ENCODE data around the gene MMP23B. TPM values are rescaled to one million over a fixed set of nuclear protein-coding genes. Genes with fewer than 3 reads are reported as not detected.

Gene MMP23B
- total RNA-seq, 1 donor from 2014 or later, result 0.82 TPM

DNA sequence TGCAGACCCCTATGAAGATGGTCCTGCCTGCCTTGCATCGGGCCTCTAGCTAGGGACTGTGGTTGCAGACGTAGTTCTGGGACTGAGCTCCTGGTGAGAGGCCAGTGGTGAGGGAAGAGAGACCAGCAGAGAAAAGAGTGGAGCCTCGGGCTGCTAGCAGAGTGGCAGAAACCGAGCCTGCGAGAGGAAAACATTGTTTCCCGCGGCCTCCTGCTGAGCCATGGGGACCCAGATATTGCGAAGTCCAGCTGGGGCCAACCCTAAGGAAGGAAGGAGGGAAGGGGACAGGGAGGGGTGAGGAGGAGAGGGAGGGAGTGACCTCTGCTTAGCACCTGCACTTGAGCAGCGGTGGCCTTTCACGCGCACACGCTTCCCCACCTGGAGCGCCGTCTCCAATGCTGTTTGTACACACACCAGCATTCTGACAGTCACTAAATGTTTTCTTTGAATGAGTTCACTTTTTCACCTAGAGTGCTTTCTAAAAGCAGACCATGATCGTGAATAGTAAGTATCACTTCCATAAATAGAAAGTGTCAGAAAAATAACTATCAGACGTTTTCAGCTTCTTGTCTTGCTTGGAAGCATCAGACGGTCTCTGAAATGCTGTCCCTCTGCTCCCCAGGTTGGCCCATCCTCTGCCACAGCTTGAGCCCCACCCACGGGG is 29.5 kb upstream of the MMP23B start:
- intact Hi-C loops (cut with micrococcal nuclease), result no loop called here

- intact Hi-C loops (cut with micrococcal nuclease), result no loop called here
These were observed 28.9 kb upstream of the MMP23B start for GRCh38 chr1:1602968-1603506.

- intact Hi-C loops (cut with micrococcal nuclease), result no loop called here
These were observed 28.2 kb upstream of the MMP23B start for GRCh38 chr1:1603671-1604373.

DNA sequence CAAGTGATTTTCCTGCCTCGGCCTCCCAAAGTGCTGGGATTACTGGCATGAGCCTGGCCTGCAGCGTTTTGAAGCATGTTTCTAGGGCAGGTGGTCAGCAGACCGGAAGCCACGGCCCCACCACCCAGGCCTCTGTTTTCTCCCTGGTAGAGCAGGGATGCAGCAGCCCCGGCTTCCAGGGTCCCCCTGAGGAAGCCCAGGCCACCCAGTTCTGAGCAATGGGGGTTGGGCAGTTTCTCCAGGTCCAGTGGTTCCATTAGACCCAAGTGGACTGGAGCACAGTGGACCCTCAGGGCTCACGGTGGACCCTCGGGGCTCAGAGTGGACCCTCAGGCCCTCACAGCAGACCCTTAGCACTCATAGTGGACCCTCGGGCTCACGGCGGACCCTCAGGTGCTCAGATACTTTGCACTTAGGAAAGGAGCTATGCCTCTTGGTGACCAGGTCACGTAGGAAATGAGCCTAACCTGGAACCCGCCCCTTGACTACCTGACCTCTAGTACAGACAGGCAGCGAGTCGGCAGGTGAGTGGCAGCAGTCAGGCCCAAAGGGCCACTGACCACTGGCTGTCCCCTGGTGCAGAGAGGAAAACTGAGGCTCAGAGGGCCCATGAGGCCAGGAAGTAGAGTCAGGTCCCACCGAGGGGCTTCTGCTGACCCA is 27.5 kb upstream of the MMP23B start:
- intact Hi-C loops (cut with micrococcal nuclease), result no loop called here

GRCh38 chr1:1605034-1605591 is 26.9 kb upstream of the MMP23B start:
- intact Hi-C loops (cut with micrococcal nuclease), result no loop called here

- intact Hi-C loops (cut with micrococcal nuclease), result no loop called here
These were observed 26.2 kb upstream of the MMP23B start for GRCh38 chr1:1605724-1606123.

GRCh38 chr1:1606232-1606631 is 25.7 kb upstream of the MMP23B start:
- intact Hi-C loops (cut with micrococcal nuclease), result no loop called here

DNA sequence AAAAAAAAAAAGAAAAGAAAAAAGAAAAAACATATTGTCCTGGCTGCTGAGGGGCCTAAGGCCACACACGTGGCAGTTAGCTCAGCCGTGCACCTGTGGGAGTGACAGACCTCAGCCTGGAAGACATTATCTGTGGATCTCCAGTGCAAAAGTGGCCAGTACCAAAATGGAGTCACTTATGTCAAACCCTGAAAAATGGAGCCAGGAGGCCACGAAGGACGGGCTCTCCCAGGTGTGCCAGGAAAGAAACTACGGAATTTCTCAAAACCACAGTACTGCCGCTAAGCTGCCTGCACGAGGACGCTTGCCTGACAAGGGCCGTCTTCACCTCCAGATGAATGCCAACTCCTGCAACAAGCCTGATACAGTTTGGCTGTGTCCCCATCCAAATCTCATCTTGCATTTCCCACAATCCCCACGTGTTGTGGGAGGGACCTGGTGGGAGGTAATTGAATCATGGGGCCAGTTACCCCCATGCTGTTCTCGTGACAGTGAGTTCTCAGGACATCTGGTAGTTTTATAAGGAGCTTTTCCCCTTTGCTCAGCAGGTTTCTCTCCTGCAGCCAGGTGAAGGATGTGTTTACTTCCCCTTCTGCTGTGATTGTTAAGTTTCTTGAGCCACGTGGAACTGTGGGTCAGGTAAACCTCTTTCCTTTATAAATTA is 22.0 kb upstream of the MMP23B start:
- intact Hi-C loops (cut with micrococcal nuclease), result no loop called here

DNA sequence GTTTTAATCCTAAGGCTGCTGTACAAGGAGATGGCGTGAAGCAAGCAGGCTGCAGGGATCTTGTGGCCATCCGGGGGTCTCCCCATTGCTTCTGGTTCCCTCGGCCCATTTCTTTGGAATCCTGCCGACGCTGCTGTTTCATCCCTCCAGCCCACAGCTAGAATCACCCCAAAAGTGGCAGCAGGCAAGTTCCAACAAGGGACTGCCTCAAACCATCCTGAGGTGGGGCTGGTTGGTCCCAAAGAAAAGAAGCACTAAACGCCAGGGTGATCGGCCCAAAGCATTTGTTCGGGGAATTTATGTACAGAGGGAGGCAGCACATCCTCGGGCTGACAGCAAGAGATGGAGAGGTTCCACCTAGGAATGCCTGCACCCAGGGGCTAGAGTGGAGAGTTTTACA is 21.2 kb upstream of the MMP23B start:
- intact Hi-C loops (cut with micrococcal nuclease), result no loop called here

DNA sequence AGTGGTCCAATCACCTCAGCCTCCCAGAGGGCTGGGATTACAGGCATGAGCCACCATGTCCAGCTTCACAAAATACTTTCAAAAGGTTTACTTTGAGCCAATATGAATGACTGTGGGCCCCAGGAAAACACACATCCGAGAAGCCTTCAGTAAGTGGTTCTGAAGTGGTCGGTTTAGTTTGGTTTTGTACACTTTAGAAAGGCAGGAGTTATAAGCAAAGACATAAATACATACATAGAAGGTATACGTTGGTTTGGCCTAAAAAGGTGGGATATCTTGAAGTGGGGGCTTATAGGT is 19.9 kb upstream of the MMP23B start:
- intact Hi-C loops (cut with micrococcal nuclease), result no loop called here

- intact Hi-C loops (cut with micrococcal nuclease), result loop anchor here (2.0 kb wide), 1 partner anchor 17 kb away; no protein-coding TSS in a partner anchor
These were observed 18.4 kb upstream of the MMP23B start for GRCh38 chr1:1613509-1614082.

DNA sequence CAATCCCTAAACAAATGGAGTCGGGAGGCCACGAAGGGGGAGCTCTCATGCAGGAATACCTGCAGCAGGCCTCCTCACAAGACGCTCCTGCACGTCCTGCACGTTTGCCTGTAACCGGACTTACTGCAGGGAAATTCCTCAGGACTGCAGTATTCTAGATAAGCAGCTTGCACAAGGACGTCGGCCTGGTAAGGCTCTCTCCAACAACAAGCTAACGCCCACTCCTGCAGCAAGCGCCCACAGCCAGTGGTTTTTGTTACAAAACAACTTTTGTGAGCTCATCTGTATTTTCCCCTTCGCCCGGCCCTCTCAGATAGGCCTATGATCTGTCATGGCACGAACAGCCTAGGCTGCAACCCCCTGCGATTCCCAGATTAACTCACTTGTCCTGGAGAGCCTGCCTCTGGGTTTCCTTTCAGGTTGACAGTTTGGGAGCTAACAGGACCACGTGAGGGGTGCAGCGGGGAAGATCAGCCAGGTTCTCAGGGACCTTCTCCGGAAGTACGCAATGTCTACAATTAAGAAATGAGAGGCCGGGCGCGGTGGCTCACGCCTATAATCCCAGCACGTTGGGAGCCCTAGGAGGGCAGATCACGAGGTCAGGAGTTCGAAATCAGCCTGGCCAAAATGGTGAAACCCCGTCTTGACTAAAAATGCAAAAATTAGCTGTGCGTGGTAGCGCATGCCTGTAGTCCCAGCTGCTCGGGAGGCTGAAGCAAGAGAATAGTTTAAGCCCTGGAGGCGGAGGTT is 17.6 kb upstream of the MMP23B start:
- intact Hi-C loops (cut with micrococcal nuclease), result loop anchor here (2.0 kb wide), 1 partner anchor 16 kb away; no protein-coding TSS in a partner anchor

DNA sequence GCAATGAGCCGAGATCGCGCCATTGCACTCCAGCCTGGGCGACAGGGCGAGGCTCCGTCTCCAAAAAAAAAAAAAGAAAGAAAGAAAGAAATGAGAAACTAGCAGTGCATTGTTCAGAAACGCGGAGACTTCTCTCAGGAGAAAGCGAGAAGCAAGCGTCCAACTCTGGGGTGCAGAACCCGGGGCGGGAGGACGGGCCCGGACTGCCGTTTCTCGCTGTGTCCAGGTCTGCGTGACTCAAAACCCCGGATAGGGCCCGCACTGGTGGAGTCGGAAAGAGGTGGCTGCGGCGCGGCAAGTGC is 17.1 kb upstream of the MMP23B start:
- intact Hi-C loops (cut with micrococcal nuclease), result loop anchor here (1.0 to 2.0 kb wide), 3 partner anchors 16 to 144 kb away; partner anchors contain the start of genes ATAD3B and SSU72

GRCh38 chr1:1615256-1616044 is 16.5 kb upstream of the MMP23B start, which contains the start of gene MIB2:
Gene MIB2 (plus strand): TSS chr1:1615500. CDS start chr1:1623453, 7,953 bp downstream.
- intact Hi-C loops (cut with micrococcal nuclease), result loop anchor here (1.0 to 2.0 kb wide), 3 partner anchors 15 to 144 kb away; partner anchors contain the start of genes ATAD3B and SSU72

DNA sequence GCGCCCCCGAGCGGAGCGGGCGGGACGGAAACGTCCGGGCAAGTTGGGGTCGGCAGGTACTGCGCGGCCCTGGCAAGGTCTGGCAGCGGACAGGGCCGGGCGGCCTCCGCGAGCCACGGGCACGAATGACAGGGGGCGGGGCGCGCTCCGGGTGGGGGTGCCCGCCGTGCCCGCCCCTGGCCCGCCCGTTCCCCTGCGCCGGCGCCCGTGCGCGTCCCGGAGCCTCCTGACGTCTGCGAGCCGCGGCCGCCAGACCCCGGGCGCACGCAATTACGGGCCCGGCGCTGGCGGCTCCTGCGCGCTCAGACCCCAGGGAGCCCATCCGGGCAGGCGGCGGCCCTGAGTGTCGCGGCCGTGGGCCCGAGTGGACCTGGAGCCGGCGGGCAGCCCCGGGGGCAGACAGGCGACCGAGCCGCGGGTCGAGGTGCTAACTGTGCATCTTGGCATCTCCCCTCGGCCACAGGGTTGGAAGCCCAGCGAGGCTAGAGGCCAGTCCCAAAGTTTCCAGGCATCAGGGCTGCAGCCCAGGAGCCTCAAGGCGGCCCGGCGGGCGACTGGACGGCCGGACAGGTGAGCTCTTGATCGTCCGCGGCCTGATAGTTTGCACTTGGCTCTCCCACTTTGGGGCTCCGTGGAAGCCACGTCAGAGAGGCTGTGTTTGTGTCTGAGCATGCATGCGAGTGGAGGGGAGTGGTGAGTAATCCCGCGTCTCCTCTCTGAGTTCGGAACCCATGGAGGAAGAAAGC is 15.8 kb upstream of the MMP23B start:
- intact Hi-C loops (cut with micrococcal nuclease), result no loop called here

DNA sequence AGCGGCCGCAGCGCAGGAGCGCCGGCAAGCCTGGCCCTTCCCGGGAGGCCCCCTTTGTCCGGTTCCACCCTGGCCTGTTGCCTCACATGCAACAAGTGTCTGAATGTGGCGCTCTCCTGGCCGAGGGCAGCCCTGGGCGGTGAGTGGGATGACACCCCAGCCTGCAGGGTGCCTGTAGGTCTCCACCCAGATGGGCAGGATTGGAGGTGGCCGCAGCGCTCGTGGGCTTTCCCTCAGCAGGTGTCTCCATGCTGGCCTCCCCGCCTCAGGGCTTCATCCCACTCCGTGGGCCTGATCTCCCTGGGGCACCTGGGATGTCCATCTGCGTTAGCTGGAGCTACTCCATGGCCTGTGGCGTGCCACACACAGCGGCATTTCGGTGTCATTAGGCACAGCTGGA is 15.1 kb upstream of the MMP23B start:
- intact Hi-C loops (cut with micrococcal nuclease), result no loop called here

DNA sequence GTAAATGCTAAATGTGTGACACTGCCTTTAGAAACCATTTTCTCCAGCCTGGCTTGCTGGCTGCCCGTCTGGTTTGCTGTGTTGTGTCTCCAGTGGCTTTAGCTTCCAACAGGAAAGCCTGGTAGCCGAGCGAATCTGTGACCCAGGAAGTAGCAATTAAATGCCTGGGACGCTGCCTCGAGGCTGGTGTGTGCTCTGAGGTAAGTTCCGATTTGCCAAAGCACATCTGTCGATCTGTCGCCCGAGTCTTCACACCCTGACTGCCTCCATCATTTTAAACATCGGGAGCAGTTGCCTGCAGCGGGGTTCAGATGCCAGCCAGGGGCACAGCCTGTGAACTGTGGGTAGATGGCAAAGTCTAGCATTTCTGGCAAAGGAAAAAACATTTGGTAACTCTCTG is 14.5 kb upstream of the MMP23B start:
- intact Hi-C loops (cut with micrococcal nuclease), result no loop called here

GRCh38 chr1:1617925-1618324 is 14.0 kb upstream of the MMP23B start:
- intact Hi-C loops (cut with micrococcal nuclease), result no loop called here

Measured in T-helper 2 cell treated with Interferon-gamma antibody and Interleukin-4, amounts not matched to agents 100 ng/mL and 5 ng/mL, for 36 hours (primary cell).